OCI-LY1 (cell line): ENCODE measurements around the gene FERMT2.

ENCODE experiments used
- EZH2 ChIP-seq: fragments of 200-600 bp; sonication (generic), shearing (Covaris generic); IDR thresholded peaks from 2 replicates; pipeline ENCODE4 v1.8.0; 2017; ENCODE audit warnings: borderline replicate concordance, mixed run types, mild to moderate bottlenecking, antibody characterized with exemption, low read length, moderate library complexity, mixed read lengths
- TF ChIP-seq, protein P1 (sequence below): fragments of 200-600 bp; sonication (generic), shearing (Covaris generic); IDR thresholded peaks from 2 replicates; pipeline ENCODE4 v1.5.1; 2017; ENCODE audit warnings: mild to moderate bottlenecking, antibody characterized with exemption, low read length, moderate library complexity, mixed read lengths

DNA sequence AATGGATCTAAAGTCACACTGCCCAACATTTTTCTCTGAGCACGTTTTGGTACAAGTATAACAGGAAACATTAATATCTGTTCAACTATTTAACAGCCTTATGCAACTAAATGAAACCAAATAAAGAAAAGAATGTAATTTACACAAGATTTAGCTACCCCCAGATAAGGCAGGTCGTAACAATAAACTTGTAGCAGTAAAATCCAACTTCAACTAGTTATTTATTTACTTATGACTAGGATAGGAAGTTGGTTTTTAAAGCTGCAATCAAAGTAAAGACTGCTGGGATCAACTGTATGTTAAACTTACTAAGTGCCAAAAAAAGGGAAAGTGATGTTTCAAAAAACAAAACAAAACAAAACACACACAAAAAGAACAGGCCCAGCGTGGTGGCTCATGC lies 30.9 kb downstream of the FERMT2 start:
- TF ChIP-seq, protein P1, sequence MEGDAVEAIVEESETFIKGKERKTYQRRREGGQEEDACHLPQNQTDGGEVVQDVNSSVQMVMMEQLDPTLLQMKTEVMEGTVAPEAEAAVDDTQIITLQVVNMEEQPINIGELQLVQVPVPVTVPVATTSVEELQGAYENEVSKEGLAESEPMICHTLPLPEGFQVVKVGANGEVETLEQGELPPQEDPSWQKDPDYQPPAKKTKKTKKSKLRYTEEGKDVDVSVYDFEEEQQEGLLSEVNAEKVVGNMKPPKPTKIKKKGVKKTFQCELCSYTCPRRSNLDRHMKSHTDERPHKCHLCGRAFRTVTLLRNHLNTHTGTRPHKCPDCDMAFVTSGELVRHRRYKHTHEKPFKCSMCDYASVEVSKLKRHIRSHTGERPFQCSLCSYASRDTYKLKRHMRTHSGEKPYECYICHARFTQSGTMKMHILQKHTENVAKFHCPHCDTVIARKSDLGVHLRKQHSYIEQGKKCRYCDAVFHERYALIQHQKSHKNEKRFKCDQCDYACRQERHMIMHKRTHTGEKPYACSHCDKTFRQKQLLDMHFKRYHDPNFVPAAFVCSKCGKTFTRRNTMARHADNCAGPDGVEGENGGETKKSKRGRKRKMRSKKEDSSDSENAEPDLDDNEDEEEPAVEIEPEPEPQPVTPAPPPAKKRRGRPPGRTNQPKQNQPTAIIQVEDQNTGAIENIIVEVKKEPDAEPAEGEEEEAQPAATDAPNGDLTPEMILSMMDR, result no peak
- no peak for TF ChIP-seq EZH2
